Measurements from ENCODE around the gene FAR2. TPM values are rescaled to one million over a fixed set of nuclear protein-coding genes. Genes with fewer than 3 reads are reported as not detected.
"Not testable (repeated sequence)": the region's sequence is repeated elsewhere in the genome, so short reads cannot be mapped to it uniquely, and the experiment has no call there.

Gene FAR2
- not detected in 2 replicates for total RNA-seq (2014; rRNA removed; shearing (Covaris generic); ENCODE audit: low replicate concordance)

GRCh38 chr12:29148911-29149690, at the start of gene FAR2:
TSS of gene FAR2 (plus strand) at chr12:29149278. CDS start at chr12:29270450, 121,172 bp downstream.
- in situ Hi-C loops (cut with HindIII; ENCODE audit: low pct_unique_long_range_greater_than_20kb, low sequenced_read_pairs): no loop called here
- no peak for DNase-seq (ENCODE audit: low read depth)

- DNase-seq (ENCODE audit: low read depth): no peak
- in situ Hi-C loops (cut with HindIII; ENCODE audit: low pct_unique_long_range_greater_than_20kb, low sequenced_read_pairs): no loop called here
Observed at GRCh38 chr12:29102741-29103140, 46.3 kb upstream of the FAR2 start.

GRCh38 chr12:29103539-29103974, 45.5 kb upstream of the FAR2 start:
- in situ Hi-C loops (cut with HindIII; ENCODE audit: low pct_unique_long_range_greater_than_20kb, low sequenced_read_pairs): no loop called here
- no peak for DNase-seq (ENCODE audit: low read depth)

- DNase-seq (ENCODE audit: low read depth): no peak
- in situ Hi-C loops (cut with HindIII; ENCODE audit: low pct_unique_long_range_greater_than_20kb, low sequenced_read_pairs): no loop called here
Observed at GRCh38 chr12:29104516-29104915, 44.6 kb upstream of the FAR2 start.

GRCh38 chr12:29110506-29111442, 38.3 kb upstream of the FAR2 start:
- no peak for DNase-seq (ENCODE audit: low read depth)
- in situ Hi-C loops (cut with HindIII; ENCODE audit: low pct_unique_long_range_greater_than_20kb, low sequenced_read_pairs): no loop called here

GRCh38 chr12:29113101-29113500, 36.0 kb upstream of the FAR2 start:
- no peak for DNase-seq (ENCODE audit: low read depth)
- in situ Hi-C loops (cut with HindIII; ENCODE audit: low pct_unique_long_range_greater_than_20kb, low sequenced_read_pairs): no loop called here

GRCh38 chr12:29116414-29116813, 32.7 kb upstream of the FAR2 start:
- in situ Hi-C loops (cut with HindIII; ENCODE audit: low pct_unique_long_range_greater_than_20kb, low sequenced_read_pairs): no loop called here
- peak; percentile 12 for DNase-seq (ENCODE audit: low read depth)

- in situ Hi-C loops (cut with HindIII; ENCODE audit: low pct_unique_long_range_greater_than_20kb, low sequenced_read_pairs): no loop called here
- DNase-seq (ENCODE audit: low read depth): no peak
Observed at GRCh38 chr12:29131539-29131938, 17.5 kb upstream of the FAR2 start.

GRCh38 chr12:29132316-29132715, 16.8 kb upstream of the FAR2 start:
- in situ Hi-C loops (cut with HindIII; ENCODE audit: low pct_unique_long_range_greater_than_20kb, low sequenced_read_pairs): no loop called here
- DNase-seq (ENCODE audit: low read depth): no peak

- in situ Hi-C loops (cut with HindIII; ENCODE audit: low pct_unique_long_range_greater_than_20kb, low sequenced_read_pairs): no loop called here
- no peak for DNase-seq (ENCODE audit: low read depth)
Observed at GRCh38 chr12:29133181-29133580, 15.9 kb upstream of the FAR2 start.

- no peak for DNase-seq (ENCODE audit: low read depth)
- in situ Hi-C loops (cut with HindIII; ENCODE audit: low pct_unique_long_range_greater_than_20kb, low sequenced_read_pairs): no loop called here
Observed at GRCh38 chr12:29133680-29134079, 15.4 kb upstream of the FAR2 start.

- in situ Hi-C loops (cut with HindIII; ENCODE audit: low pct_unique_long_range_greater_than_20kb, low sequenced_read_pairs); DNase-seq (ENCODE audit: low read depth): not testable (repeated sequence)
Observed at GRCh38 chr12:29138256-29138655, 10.8 kb upstream of the FAR2 start.

GRCh38 chr12:29138855-29139254, 10.2 kb upstream of the FAR2 start:
- DNase-seq (ENCODE audit: low read depth); in situ Hi-C loops (cut with HindIII; ENCODE audit: low pct_unique_long_range_greater_than_20kb, low sequenced_read_pairs): not testable (repeated sequence)

GRCh38 chr12:29145372-29146170, 3.5 kb upstream of the FAR2 start:
- in situ Hi-C loops (cut with HindIII; ENCODE audit: low pct_unique_long_range_greater_than_20kb, low sequenced_read_pairs): no loop called here
- DNase-seq (ENCODE audit: low read depth): no peak

GRCh38 chr12:29146196-29146595, 2.9 kb upstream of the FAR2 start:
- DNase-seq (ENCODE audit: low read depth): no peak
- in situ Hi-C loops (cut with HindIII; ENCODE audit: low pct_unique_long_range_greater_than_20kb, low sequenced_read_pairs): no loop called here

- in situ Hi-C loops (cut with HindIII; ENCODE audit: low pct_unique_long_range_greater_than_20kb, low sequenced_read_pairs): no loop called here
- no peak for DNase-seq (ENCODE audit: low read depth)
Observed at GRCh38 chr12:29147731-29148595, 1.1 kb upstream of the FAR2 start.

GRCh38 chr12:29148596-29148910, 525 bp upstream of the FAR2 start:
- in situ Hi-C loops (cut with HindIII; ENCODE audit: low pct_unique_long_range_greater_than_20kb, low sequenced_read_pairs): no loop called here
- DNase-seq (ENCODE audit: low read depth): no peak
